ENCODE data around the gene PPP1R1B. TPM values are rescaled to one million over a fixed set of nuclear protein-coding genes. Genes with fewer than 3 reads are reported as not detected.

The PPP1R1B gene
- under 0.01 and 0.43 TPM in 2 replicates for total RNA-seq

GRCh38 chr17:39626171-39627046 is at the start of gene PPP1R1B:
Gene PPP1R1B (plus strand): TSS chr17:39626952. CDS start chr17:39627393, 441 bp downstream.

GRCh38 chr17:39607851-39608130 is 19.0 kb upstream of the PPP1R1B start, which contains the start of gene NEUROD2:
Gene NEUROD2 (minus strand): TSS chr17:39607920. CDS start chr17:39606599, 1,321 bp downstream.

GRCh38 chr17:39636927-39637736 is 10.4 kb downstream of the PPP1R1B start, which contains the start of gene STARD3:
Gene STARD3 (plus strand): TSS chr17:39637144. CDS start chr17:39653532, 16,388 bp downstream.

GRCh38 chr17:39664581-39665561 is 38.1 kb downstream of the PPP1R1B start, which contains the start of gene TCAP:
Gene TCAP (plus strand): TSS chr17:39665349. CDS start chr17:39665360, 11 bp downstream.

GRCh38 chr17:39667945-39668924 is 41.5 kb downstream of the PPP1R1B start, which contains the start of gene PNMT:
Gene PNMT (plus strand): TSS chr17:39668453. CDS start chr17:39668476, 23 bp downstream.

Other genes with a start within 250 kb of the PPP1R1B start
- gene FBXL20, start 225.3 kb upstream of the PPP1R1B start, total RNA-seq, result 11.1 and 11.7 TPM in 2 replicates
- gene MED1, start 175.7 kb upstream of the PPP1R1B start, total RNA-seq, result 15.4 and 19.6 TPM in 2 replicates
- gene CDK12, start 165.5 kb upstream of the PPP1R1B start, total RNA-seq, result 17.4 and 20.7 TPM in 2 replicates
- not detected in 2 replicates for gene NEUROD2, start 19.0 kb upstream of the PPP1R1B start, total RNA-seq
- 28.7 and 35.8 TPM in 2 replicates for gene STARD3, start 10.2 kb downstream of the PPP1R1B start, total RNA-seq
- 0.21 TPM in 1 of 2 replicates, not detected in the other for gene TCAP, start 38.4 kb downstream of the PPP1R1B start, total RNA-seq
- gene PNMT, start 41.5 kb downstream of the PPP1R1B start, total RNA-seq, result not detected in 2 replicates
- 9.6 and 11.5 TPM in 2 replicates for gene PGAP3, start 61.1 kb downstream of the PPP1R1B start, total RNA-seq
- 36.6 and 51.4 TPM in 2 replicates for gene ERBB2, start 73.1 kb downstream of the PPP1R1B start, total RNA-seq
- gene MIEN1, start 103.6 kb downstream of the PPP1R1B start, total RNA-seq, result 13.0 and 14.7 TPM in 2 replicates
- gene GRB7, start 111.0 kb downstream of the PPP1R1B start, total RNA-seq, result 8.3 and 19.0 TPM in 2 replicates
- under 0.01 TPM in 1 of 2 replicates, not detected in the other for gene IKZF3, start 237.4 kb downstream of the PPP1R1B start, total RNA-seq
- gene ZPBP2, start 241.2 kb downstream of the PPP1R1B start, total RNA-seq, result not detected in 2 replicates